T-cell (primary cell): ENCODE data around the gene MAPKAP1. TPM values are rescaled to one million over a fixed set of nuclear protein-coding genes. Genes with fewer than 3 reads are reported as not detected.
"Not testable (repeated sequence)": the region's sequence is repeated elsewhere in the genome, so short reads cannot be mapped to it uniquely, and the experiment has no call there.

Experiments used
- ATAC-seq, 4 experiments: fragments of 200-7000 bp in 3 of 4; fragments of 150-1000 bp in 1 of 4; cut with Tn5 transposase; replicated peaks in 1 of 4; 1 replicate in 3 of 4; 2 replicates in 1 of 4; pipeline ENCODE4 v1.10.0; 2021; ENCODE audit warnings: moderate library complexity in 3 of 4, mild to moderate bottlenecking in 2 of 4, moderate number of reproducible peaks in 1 of 4
- CTCF ChIA-PET, 2 donors: fragments of 300-600 bp; sonication (Branson Sonifier 250); formaldehyde crosslinking; loops; one replicate each; lab custom pipeline; 2022; ENCODE audit warnings: antibody characterized with exemption in 2 of 2; lab: Charles Lee
- POLR2A ChIA-PET, 2 donors: fragments of 300-600 bp; sonication (Branson Sonifier 250); formaldehyde crosslinking; loops; one replicate each; lab custom pipeline; 2022; ENCODE audit warnings: antibody characterized with exemption in 2 of 2; lab: Charles Lee
- DNase-seq, 35 experiments: peaks; one replicate each; pipeline versions ENCODE4 v3.0.0 to v3.0.0-alpha.2; 2013 to 2023
- H3K27ac ChIP-seq: one replicate; pipeline ENCODE4 v1.5.1; 2013; ENCODE audit warnings: low read length
- H3K27me3 ChIP-seq, 2 experiments: replicated peaks in 1 of 2; 1 replicate in 1 of 2; 2 replicates in 1 of 2; pipeline versions ENCODE4 v1.6.1 to v1.7.0; 2013; ENCODE audit warnings: low read length in 1 of 2, mixed read lengths in 1 of 2; ENCODE audit not compliant: control insufficient read depth in 2 of 2, insufficient read depth in 2 of 2; ENCODE audit errors: extremely low read depth in 1 of 2
- H3K36me3 ChIP-seq, 2 donors: 1 replicate in 1 of 2; 2 replicates in 1 of 2; pipeline versions ENCODE4 v1.6.1 to v1.7.0; 2013; ENCODE audit warnings: low read length in 1 of 2; ENCODE audit not compliant: control insufficient read depth in 2 of 2, insufficient read depth in 1 of 2; ENCODE audit errors: extremely low read depth in 1 of 2
- H3K4me1 ChIP-seq, 2 experiments: 1 replicate in 1 of 2; 2 replicates in 1 of 2; pipeline versions ENCODE4 v1.6.1 to v1.7.0; 2013; ENCODE audit warnings: low read length in 2 of 2, mixed read lengths in 1 of 2; ENCODE audit not compliant: insufficient read depth in 2 of 2, control insufficient read depth in 1 of 2; ENCODE audit errors: extremely low read depth in 1 of 2
- H3K4me3 ChIP-seq, 2 donors: 1 replicate in 1 of 2; 2 replicates in 1 of 2; pipeline versions ENCODE4 v1.5.1 to v1.7.0; 2013; ENCODE audit warnings: mild to moderate bottlenecking in 2 of 2, low read length in 1 of 2, moderate library complexity in 1 of 2; ENCODE audit not compliant: control insufficient read depth in 1 of 2; ENCODE audit errors: extremely low read depth in 1 of 2
- H3K9me3 ChIP-seq: 2 replicates; pipeline ENCODE4 v1.7.0; 2013
- H3K27ac Mint-ChIP-seq, 2 donors: one replicate each; pipeline ENCODE4 v1.8.0; 2020 to 2021; ENCODE audit warnings: mild to moderate bottlenecking in 2 of 2, mixed read lengths in 2 of 2
- H3K27me3 Mint-ChIP-seq, 2 donors: one replicate each; pipeline ENCODE4 v1.8.0; 2021 to 2022; ENCODE audit warnings: mixed read lengths in 2 of 2
- H3K36me3 Mint-ChIP-seq: one replicate; pipeline ENCODE4 v1.8.0; 2021; ENCODE audit warnings: mixed read lengths
- H3K4me1 Mint-ChIP-seq, 3 donors: one replicate each; pipeline ENCODE4 v1.8.0; 2020 to 2022; ENCODE audit warnings: mixed read lengths in 3 of 3, mild to moderate bottlenecking in 1 of 3
- H3K4me3 Mint-ChIP-seq, 3 donors: one replicate each; pipeline ENCODE4 v1.8.0; 2020 to 2022; ENCODE audit warnings: mild to moderate bottlenecking in 3 of 3, mixed read lengths in 3 of 3, moderate library complexity in 3 of 3
- H3K9me3 Mint-ChIP-seq, 3 donors: one replicate each; pipeline ENCODE4 v1.8.0; 2020 to 2022; ENCODE audit warnings: mixed read lengths in 3 of 3
- WGBS: methylation state at CpG from one replicate; pipeline ENCODE4 v1.1.5; 2013; ENCODE audit warnings: missing lambda C conversion rate; ENCODE audit not compliant: insufficient coverage; 5-methylcytosine and 5-hydroxymethylcytosine counted together
- total RNA-seq, 35 experiments: library from RNA in 6 of 35; stranded (reverse) in 6 of 35; fragments of 120-200 nt in 1 of 35; gene quantifications; one replicate each; pipeline versions ENCODE4 v1.2.1 to v1.2.4 and lab custom pipeline; 2013 to 2026

The MAPKAP1 gene
- total RNA-seq, 5 donors from 2014 or later (not counting 1 experiment from before 2014, with no cell fraction given) = 50.2 to 60.3 (median 55.6) TPM

DNA sequence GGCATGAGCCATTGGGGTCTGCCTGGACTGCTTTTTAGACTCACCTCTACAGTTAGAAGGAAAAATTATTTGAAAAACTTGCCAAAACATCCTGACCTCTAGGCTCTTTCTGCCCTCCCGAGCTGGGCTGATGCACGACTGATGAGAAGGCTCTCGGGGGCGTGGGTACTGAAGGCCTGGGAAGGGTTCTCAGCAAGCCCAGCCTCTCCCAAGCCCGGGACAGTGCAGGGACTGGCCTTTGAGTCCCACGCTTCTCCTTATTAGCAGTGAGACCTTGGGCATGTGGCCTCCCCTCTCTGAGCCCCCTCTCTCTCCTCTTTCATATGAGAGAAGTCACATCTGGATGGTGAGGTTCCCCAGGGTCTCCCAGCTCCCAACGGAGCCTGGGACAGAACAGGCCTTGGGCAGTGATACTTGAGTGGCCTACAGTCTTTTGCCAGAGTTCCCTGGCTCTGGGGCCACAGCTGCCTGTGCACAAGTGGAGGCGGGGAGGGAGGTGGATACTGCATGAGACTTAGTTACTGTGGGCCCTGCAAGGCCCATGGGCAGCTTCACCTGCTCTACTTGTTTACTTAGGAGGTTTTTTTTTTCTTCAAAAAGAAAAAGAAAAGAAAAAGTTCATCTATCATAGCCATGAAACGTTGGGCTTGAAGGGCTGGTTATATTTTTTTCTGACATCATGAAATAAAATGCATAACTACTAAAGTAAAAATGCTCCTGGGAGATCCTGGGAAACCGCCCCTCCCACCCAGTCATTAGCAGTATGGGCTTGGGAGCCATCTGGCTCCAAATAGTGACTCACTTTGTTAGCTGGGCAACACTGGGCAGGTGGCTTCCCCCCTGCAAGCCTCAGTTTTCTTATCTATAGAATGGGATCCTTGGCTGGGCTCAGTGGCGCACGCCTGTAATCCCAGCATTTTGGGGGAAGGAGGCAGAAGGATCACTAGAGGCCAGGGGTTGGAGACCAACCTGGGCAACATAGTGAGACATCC is 306.0 kb downstream of the MAPKAP1 start:
- DNase-seq = no peak
- no peaks in the 10 kb centered on the region for H3K36me3 Mint-ChIP-seq

DNA sequence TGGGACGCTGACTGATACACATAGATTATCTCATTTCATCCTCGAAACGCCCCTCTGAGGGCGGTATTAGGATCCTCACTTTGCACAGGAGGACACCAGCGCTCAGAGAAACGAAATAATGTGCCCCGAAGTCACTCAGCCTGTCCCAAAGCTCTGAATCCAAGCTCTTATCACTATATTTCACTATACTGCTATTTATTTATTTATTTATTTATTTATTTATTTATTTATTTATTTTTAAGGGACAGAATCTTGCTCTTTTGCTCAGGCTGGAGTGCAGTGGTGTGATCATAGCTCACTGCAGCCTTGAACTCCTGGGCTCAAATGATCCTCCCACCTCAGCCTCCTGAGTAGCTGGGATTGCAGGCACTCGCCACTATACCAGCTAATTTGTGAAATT is 306.8 kb downstream of the MAPKAP1 start:
- H3K27ac Mint-ChIP-seq, H3K4me1 ChIP-seq, POLR2A ChIA-PET, ATAC-seq, CTCF ChIA-PET, H3K9me3 Mint-ChIP-seq, DNase-seq, H3K27me3 Mint-ChIP-seq, H3K9me3 ChIP-seq, H3K4me3 ChIP-seq, H3K27ac ChIP-seq, H3K36me3 ChIP-seq, H3K4me1 Mint-ChIP-seq, H3K27me3 ChIP-seq, H3K4me3 Mint-ChIP-seq, H3K36me3 Mint-ChIP-seq: not testable (repeated sequence)
- WGBS = 100% methylated on average over 2 of the region's 8 CpGs

More for the DNA sequence above, 306.0 kb downstream of the MAPKAP1 start:
- WGBS = 82% methylated on average over 6 of the region's 12 CpGs
- H3K4me3 ChIP-seq = no peak overlapping the region
- ChIA-PET POLR2A (no interaction called here), CTCF (no interaction called here)
- H3K27me3 ChIP-seq = peaks cover 0 to 4% of the 10 kb centered on the region in 2 experiments
- Mint-ChIP-seq H3K9me3 (no peaks in the 10 kb centered on the region), H3K4me1 (no peaks in the 10 kb centered on the region), H3K27me3 (peaks cover 3 to 4% of the 10 kb centered on the region in 2 donors), H3K27ac (no peak overlapping the region), H3K4me3 (no peak overlapping the region)
- no peaks in the 10 kb centered on the region for H3K4me1 ChIP-seq
- H3K9me3 ChIP-seq = no peaks in the 10 kb centered on the region
- H3K36me3 ChIP-seq = no peaks in the 10 kb centered on the region
- no peak for ATAC-seq
- H3K27ac ChIP-seq = no peak overlapping the region

DNA sequence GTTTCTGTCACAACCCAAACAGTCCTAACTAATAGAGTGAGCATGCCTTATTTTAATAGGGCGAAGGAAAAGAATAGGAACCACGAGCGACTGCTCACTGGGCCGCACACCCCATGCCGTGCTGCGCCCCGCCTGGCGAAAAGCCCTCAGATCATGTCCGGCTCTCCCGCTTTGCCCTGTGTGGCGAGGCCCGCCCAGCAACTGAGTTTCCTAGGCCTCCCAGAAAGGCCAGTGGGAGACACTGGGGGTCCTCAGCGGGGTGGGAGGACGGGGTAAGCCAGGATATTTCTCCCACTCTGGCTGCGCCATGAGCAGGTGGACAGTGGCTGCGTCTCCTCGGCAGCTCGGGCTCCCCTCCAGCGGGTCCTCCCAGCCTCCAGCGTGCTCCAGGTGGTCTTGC is 307.3 kb downstream of the MAPKAP1 start:
- no peak overlapping the region for H3K27ac Mint-ChIP-seq
- no peak overlapping the region for H3K4me3 Mint-ChIP-seq
- no peaks in the 10 kb centered on the region for H3K36me3 ChIP-seq
- H3K4me3 ChIP-seq = no peak overlapping the region
- no peaks in the 10 kb centered on the region for H3K9me3 Mint-ChIP-seq
- H3K4me1 Mint-ChIP-seq = no peaks in the 10 kb centered on the region
- H3K9me3 ChIP-seq = no peaks in the 10 kb centered on the region
- H3K4me1 ChIP-seq = no peaks in the 10 kb centered on the region
- H3K27me3 ChIP-seq = peaks cover 0 to 3% of the 10 kb centered on the region in 2 experiments
- ChIA-PET POLR2A (no interaction called here), CTCF (no interaction called here)
- H3K36me3 Mint-ChIP-seq = no peaks in the 10 kb centered on the region
- DNase-seq = no peak
- no peak overlapping the region for H3K27ac ChIP-seq
- WGBS = 92% methylated on average over 16 of the region's 20 CpGs
- H3K27me3 Mint-ChIP-seq = no peaks in the 10 kb centered on the region
- no peak for ATAC-seq

DNA sequence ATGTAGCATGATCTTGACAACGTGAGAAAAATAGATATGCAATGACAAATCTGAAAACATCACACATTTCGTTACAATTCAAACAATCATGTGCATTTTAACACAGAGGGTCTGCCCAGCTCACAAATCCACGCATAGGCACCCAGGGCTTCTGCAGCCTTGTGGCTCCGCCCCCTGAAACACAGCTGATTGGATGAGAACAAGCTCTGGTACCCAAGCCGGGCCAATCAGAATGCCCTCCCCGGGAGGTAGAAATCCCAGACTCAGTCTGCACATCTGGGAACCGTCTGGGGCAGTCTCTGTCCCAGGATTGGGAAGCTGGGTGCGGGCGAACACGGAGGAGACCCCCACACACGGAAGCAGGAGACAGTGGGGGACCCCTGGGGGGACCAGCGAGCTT is 307.8 kb downstream of the MAPKAP1 start:
- no peaks in the 10 kb centered on the region for H3K36me3 Mint-ChIP-seq
- Histone ChIP-seq H3K4me3 (no peak overlapping the region), H3K9me3 (no peaks in the 10 kb centered on the region), H3K27ac (no peak overlapping the region), H3K27me3 (peaks cover 0 to 3% of the 10 kb centered on the region in 2 experiments), H3K36me3 (no peaks in the 10 kb centered on the region), H3K4me1 (no peaks in the 10 kb centered on the region)
- DNase-seq = no peak
- no peaks in the 10 kb centered on the region for H3K4me1 Mint-ChIP-seq
- no peaks in the 10 kb centered on the region for H3K9me3 Mint-ChIP-seq
- no peak overlapping the region for H3K4me3 Mint-ChIP-seq
- ATAC-seq = no peak
- H3K27ac Mint-ChIP-seq = no peak overlapping the region
- 88% methylated on average over 10 of the region's 12 CpGs for WGBS
- ChIA-PET POLR2A (no interaction called here), CTCF (no interaction called here)
- H3K27me3 Mint-ChIP-seq = no peaks in the 10 kb centered on the region

DNA sequence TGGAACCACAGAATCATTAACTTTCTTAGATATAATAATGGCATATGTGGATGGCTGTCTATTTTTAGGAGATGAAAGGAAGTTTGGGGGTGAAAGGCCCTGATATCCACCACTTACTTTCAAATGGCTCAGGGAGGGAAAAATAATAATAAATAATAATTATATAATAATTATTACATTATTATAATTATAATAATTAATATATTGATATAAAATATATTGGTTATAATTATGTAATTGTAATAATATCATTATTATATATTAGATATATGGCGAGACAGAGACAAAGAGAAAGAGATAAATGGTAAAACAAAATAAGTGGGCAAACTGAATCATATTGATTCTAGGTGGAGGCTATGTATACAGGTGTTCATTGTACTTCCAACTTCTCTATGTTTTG is 308.8 kb downstream of the MAPKAP1 start:
- WGBS = no CpG with 5 or more reads among the region's 1 CpG
- no peak overlapping the region for H3K27ac Mint-ChIP-seq
- peaks cover 0 to 3% of the 10 kb centered on the region in 2 experiments for H3K27me3 ChIP-seq
- no peak overlapping the region for H3K4me3 ChIP-seq
- ATAC-seq (no peak), DNase-seq (no peak)
- H3K27ac ChIP-seq = no peak overlapping the region
- H3K4me3 Mint-ChIP-seq = no peak overlapping the region
- H3K9me3 Mint-ChIP-seq = no peaks in the 10 kb centered on the region
- H3K36me3 Mint-ChIP-seq = no peaks in the 10 kb centered on the region
- H3K4me1 ChIP-seq = no peaks in the 10 kb centered on the region
- ChIA-PET CTCF (no interaction called here), POLR2A (no interaction called here)
- H3K4me1 Mint-ChIP-seq = no peaks in the 10 kb centered on the region
- no peaks in the 10 kb centered on the region for H3K9me3 ChIP-seq
- no peaks in the 10 kb centered on the region for H3K27me3 Mint-ChIP-seq
- H3K36me3 ChIP-seq = no peaks in the 10 kb centered on the region

DNA sequence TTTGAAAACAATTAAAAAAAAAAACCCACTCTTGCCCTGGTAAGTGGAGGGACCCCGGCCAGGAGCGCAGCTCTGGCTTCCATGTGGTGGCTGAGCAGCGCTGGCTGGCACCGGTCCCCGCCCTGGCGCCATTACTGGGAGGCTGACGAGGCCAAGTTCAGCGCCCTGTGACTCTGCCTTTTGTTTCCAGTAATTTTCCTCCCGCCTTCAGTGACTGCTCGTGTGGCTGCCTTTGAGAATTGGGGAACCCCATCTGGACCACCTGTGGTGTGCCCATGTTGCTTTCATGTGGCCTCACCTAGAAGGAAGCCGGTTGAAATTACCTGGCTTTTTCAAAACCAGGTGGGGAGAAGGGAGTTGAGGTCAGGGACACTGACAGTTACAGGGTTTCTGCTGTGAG is 309.3 kb downstream of the MAPKAP1 start:
- POLR2A ChIA-PET = no interaction called here
- H3K27ac Mint-ChIP-seq = no peak overlapping the region
- Histone ChIP-seq H3K9me3 (no peaks in the 10 kb centered on the region), H3K4me1 (no peaks in the 10 kb centered on the region), H3K27ac (no peak overlapping the region), H3K36me3 (no peaks in the 10 kb centered on the region), H3K27me3 (peaks cover 0 to 3% of the 10 kb centered on the region in 2 experiments), H3K4me3 (no peak overlapping the region)
- H3K9me3 Mint-ChIP-seq = no peaks in the 10 kb centered on the region
- H3K27me3 Mint-ChIP-seq = no peaks in the 10 kb centered on the region
- CTCF ChIA-PET = no interaction called here
- H3K4me3 Mint-ChIP-seq = no peak overlapping the region
- no peak for ATAC-seq
- no peaks in the 10 kb centered on the region for H3K4me1 Mint-ChIP-seq
- H3K36me3 Mint-ChIP-seq = no peaks in the 10 kb centered on the region
- 72% methylated on average over 10 of the region's 11 CpGs for WGBS
- DNase-seq = no peak
